Activated T-cell treated with anti-CD3 and anti-CD28 coated beads for 24 hours (primary cell): Measurements from ENCODE around the gene TSPAN12.
"Not testable (repeated sequence)": the region's sequence is repeated elsewhere in the genome, so short reads cannot be mapped to it uniquely, and the experiment has no call there.

Experiments
- DNase-seq: peaks from one replicate; pipeline ENCODE4 v3.0.0-alpha.2; 2020; ENCODE audit warnings: low read depth

The TSPAN12 gene

GRCh38 chr7:120805636-120806388, 52.1 kb downstream of the TSPAN12 start:
- peak; percentile 24 for DNase-seq

- no peak for DNase-seq
Measured at GRCh38 chr7:120802751-120803150, 55.2 kb downstream of the TSPAN12 start.

GRCh38 chr7:120799813-120800475, 58.0 kb downstream of the TSPAN12 start:
- no peak for DNase-seq

GRCh38 chr7:120799147-120799546, 58.8 kb downstream of the TSPAN12 start:
- DNase-seq, result no peak

- DNase-seq, result no peak
Measured at GRCh38 chr7:120797026-120797645, 60.8 kb downstream of the TSPAN12 start.

GRCh38 chr7:120794106-120794729, 63.7 kb downstream of the TSPAN12 start:
- DNase-seq, result no peak

GRCh38 chr7:120793213-120793936, 64.6 kb downstream of the TSPAN12 start:
- DNase-seq, result no peak

- DNase-seq, result no peak
Measured at GRCh38 chr7:120792861-120793130, 65.1 kb downstream of the TSPAN12 start.

GRCh38 chr7:120792091-120792860, 65.7 kb downstream of the TSPAN12 start:
- DNase-seq, result peak; percentile 47

GRCh38 chr7:120785095-120785494, 72.8 kb downstream of the TSPAN12 start:
- DNase-seq, result no peak

GRCh38 chr7:120783721-120784120, 74.2 kb downstream of the TSPAN12 start:
- DNase-seq, result no peak

- no peak for DNase-seq
Measured at GRCh38 chr7:120783273-120783672, 74.7 kb downstream of the TSPAN12 start.

GRCh38 chr7:120781924-120782323, 76.0 kb downstream of the TSPAN12 start:
- DNase-seq, result not testable (repeated sequence)

GRCh38 chr7:120780938-120781337, 77.0 kb downstream of the TSPAN12 start:
- DNase-seq, result no peak

- not testable (repeated sequence) for DNase-seq
Measured at GRCh38 chr7:120780451-120780850, 77.5 kb downstream of the TSPAN12 start.

GRCh38 chr7:120779078-120779477, 78.9 kb downstream of the TSPAN12 start:
- DNase-seq, result not testable (repeated sequence)

GRCh38 chr7:120775755-120776154, 82.2 kb downstream of the TSPAN12 start:
- DNase-seq, result no peak

GRCh38 chr7:120774481-120774880, 83.5 kb downstream of the TSPAN12 start:
- no peak for DNase-seq

- DNase-seq, result no peak
Measured at GRCh38 chr7:120770206-120770605, 87.7 kb downstream of the TSPAN12 start.

GRCh38 chr7:120760851-120761250, 97.1 kb downstream of the TSPAN12 start:
- no peak for DNase-seq

- no peak for DNase-seq
Measured at GRCh38 chr7:120760050-120760449, 97.9 kb downstream of the TSPAN12 start.
